HCT116 (cell line): ENCODE results near the gene TTC33. TPM values are rescaled to one million over a fixed set of nuclear protein-coding genes. Genes with fewer than 3 reads are reported as not detected.

Experiments used
- ATAC-seq: fragments of 200-7000 bp; cut with Tn5 transposase; 2 replicates; pipeline ENCODE4 v1.9.1; 2020; ENCODE audit warnings: mild to moderate bottlenecking, moderate library complexity
- BruUV-seq: library from RNA; stranded (reverse); fragments of 400-500 nt; replicated peaks from 2 replicates; lab custom pipeline; 2021; lab: Mats Ljungman, UMichigan
- CTCF ChIA-PET: fragments of 300-600 bp; sonication (Branson Sonifier 250); formaldehyde crosslinking; loops from one replicate; lab custom pipeline; 2021; ENCODE audit warnings: antibody characterized with exemption; lab: Charles Lee
- POLR2A ChIA-PET: fragments of 300-600, 350-600 bp; sonication (Branson Sonifier 250); formaldehyde crosslinking; loops from one replicate; lab custom pipeline; 2021; ENCODE audit warnings: antibody characterized with exemption; lab: Charles Lee
- RAD21 ChIA-PET, 2 experiments: fragments of 300-600 bp; sonication (Branson Sonifier 250); formaldehyde crosslinking; loops; one replicate each; lab custom pipeline; 2023; ENCODE audit warnings: low total read pairs in 2 of 2; ENCODE audit not compliant: uncharacterized antibody in 2 of 2, unreplicated experiment in 2 of 2, low non-redundant PET in 1 of 2; lab: Charles Lee
- DNase-seq: peaks from one replicate; pipeline ENCODE4 v3.0.0-alpha.2; 2010; ENCODE audit warnings: low read depth, low spot score
- H2AFZ ChIP-seq: fragments of 200-600 bp; shearing (Covaris generic), sonication (generic); 2 replicates; pipeline ENCODE4 v1.6.1; 2017; ENCODE audit warnings: low read depth, mixed run types, mixed read lengths, antibody characterized with exemption, low read length; ENCODE audit not compliant: poor library complexity, severe bottlenecking
- H3K27ac ChIP-seq: 2 replicates; pipeline ENCODE4 v1.5.1; 2012; ENCODE audit warnings: low read depth, low read length
- H3K27me3 ChIP-seq: fragments of 200-600 bp; sonication (generic); 2 replicates; pipeline ENCODE4 v1.6.1; 2016; ENCODE audit warnings: mixed run types, low read length, mixed read lengths; ENCODE audit not compliant: insufficient read depth
- H3K36me3 ChIP-seq, 2 experiments: fragments of 200-500 bp in 1 of 2; fragments of 200-600 bp in 1 of 2; sonication (Bioruptor generic) in 1 of 2; sonication (generic) in 1 of 2; 2 replicates each; pipeline versions ENCODE4 v1.5.1 to v1.6.1; 2014 to 2016; ENCODE audit warnings: low read length in 2 of 2, inconsistent platforms in 1 of 2, mixed read lengths in 1 of 2, mixed run types in 1 of 2; ENCODE audit not compliant: insufficient read depth in 2 of 2, control insufficient read depth in 1 of 2
- H3K4me1 ChIP-seq, 2 experiments: fragments of 200-600 bp in 1 of 2; sonication (generic) in 1 of 2; 2 replicates each; pipeline versions ENCODE4 v1.5.1 to v1.6.1; 2012 to 2017; ENCODE audit warnings: low read length in 2 of 2, inconsistent platforms in 1 of 2, mild to moderate bottlenecking in 1 of 2, mixed read lengths in 1 of 2, mixed run types in 1 of 2, moderate library complexity in 1 of 2; ENCODE audit not compliant: insufficient read depth in 2 of 2, control insufficient read depth in 1 of 2
- H3K4me2 ChIP-seq: fragments of 200-600 bp; sonication (generic); 2 replicates; pipeline ENCODE4 v1.6.1; 2017; ENCODE audit warnings: mixed run types, low read length, mixed read lengths
- H3K4me3 ChIP-seq, 2 experiments: fragments of 200-600 bp in 1 of 2; sonication (generic) in 1 of 2; replicated peaks in 1 of 2; 2 replicates each; pipeline ENCODE4 v1.5.1; 2011 to 2016; ENCODE audit warnings: low read length in 2 of 2, control low read depth in 1 of 2, low read depth in 1 of 2, mild to moderate bottlenecking in 1 of 2, mixed read lengths in 1 of 2, mixed run types in 1 of 2
- H3K79me2 ChIP-seq: fragments of 200-600 bp; sonication (generic); 2 replicates; pipeline ENCODE4 v1.6.1; 2017; ENCODE audit warnings: mild to moderate bottlenecking, mixed run types, low read length, moderate library complexity, mixed read lengths; ENCODE audit not compliant: insufficient read depth
- H3K9ac ChIP-seq: fragments of 200-600 bp; sonication (generic); 2 replicates; pipeline ENCODE4 v1.6.1; 2016; ENCODE audit warnings: low read length, mixed read lengths
- H3K9me2 ChIP-seq: fragments of 200-600 bp; sonication (generic), shearing (Covaris generic); 2 replicates; pipeline ENCODE4 v1.6.1; 2017; ENCODE audit warnings: mixed run types, mild to moderate bottlenecking, moderate library complexity; ENCODE audit not compliant: insufficient read depth
- H3K9me3 ChIP-seq, 2 experiments: fragments of 200-500 bp in 1 of 2; fragments of 200-600 bp in 1 of 2; sonication (Bioruptor generic) in 1 of 2; sonication (generic) in 1 of 2; 2 replicates each; pipeline ENCODE4 v1.6.1; 2014 to 2017; ENCODE audit warnings: low read length in 2 of 2, mixed read lengths in 2 of 2, inconsistent platforms in 1 of 2, low read depth in 1 of 2, mild to moderate bottlenecking in 1 of 2, mixed run types in 1 of 2, moderate library complexity in 1 of 2; ENCODE audit not compliant: control insufficient read depth in 1 of 2, insufficient read depth in 1 of 2
- H4K20me1 ChIP-seq: fragments of 200-600 bp; sonication (generic), shearing (Covaris generic); 2 replicates; pipeline ENCODE4 v1.6.1; 2017; ENCODE audit warnings: mixed run types, mild to moderate bottlenecking, moderate library complexity; ENCODE audit not compliant: insufficient read depth
- CBX3 ChIP-seq: IDR thresholded peaks from 2 replicates; pipeline ENCODE4 v1.6.1; 2012; ENCODE audit warnings: low read depth
- CEBPB ChIP-seq: IDR thresholded peaks from 2 replicates; pipeline ENCODE4 v1.6.1; 2012; ENCODE audit warnings: low read depth
- ELF1 ChIP-seq: IDR thresholded peaks from 2 replicates; pipeline ENCODE4 v1.6.1; 2012; ENCODE audit warnings: low read depth, borderline replicate concordance
- EZH2 ChIP-seq: fragments of 200-600 bp; sonication (generic); IDR thresholded peaks from 2 replicates; pipeline ENCODE4 v1.6.1; 2017; ENCODE audit warnings: antibody characterized with exemption, mixed run types
- EZH2phosphoT487 ChIP-seq: fragments of 200-600 bp; IDR thresholded peaks from 2 replicates; pipeline ENCODE4 v1.6.1; 2018; ENCODE audit warnings: antibody characterized with exemption, borderline replicate concordance
- FOSL1 ChIP-seq: IDR thresholded peaks from 2 replicates; pipeline ENCODE4 v1.6.1; 2012; ENCODE audit warnings: low read depth
- POLR2A ChIP-seq: IDR thresholded peaks from 2 replicates; pipeline ENCODE4 v1.7.0; 2011; ENCODE audit warnings: borderline replicate concordance; ENCODE audit not compliant: insufficient read depth, insufficient read length; ENCODE audit errors: extremely low read depth
- POLR2AphosphoS5 ChIP-seq: IDR thresholded peaks from 2 replicates; pipeline ENCODE4 v1.6.1; 2011; ENCODE audit warnings: mild to moderate bottlenecking, low read depth, low read length, moderate library complexity
- SIN3A ChIP-seq: IDR thresholded peaks from 2 replicates; pipeline ENCODE4 v1.6.1; 2012; ENCODE audit warnings: low read depth
- SRF ChIP-seq: IDR thresholded peaks from 2 replicates; pipeline ENCODE4 v1.6.1; 2012; ENCODE audit warnings: low read depth
- TCF7L2 ChIP-seq: IDR thresholded peaks from 2 replicates; pipeline ENCODE4 v1.7.0; 2011; ENCODE audit warnings: borderline replicate concordance, inconsistent platforms; ENCODE audit not compliant: insufficient read depth, insufficient read length; ENCODE audit errors: extremely low read depth
- YY1 ChIP-seq: IDR thresholded peaks from 2 replicates; pipeline ENCODE4 v1.6.1; 2011; ENCODE audit warnings: low read length, low read depth, moderate library complexity, mild to moderate bottlenecking; ENCODE audit not compliant: insufficient replicate concordance; ENCODE audit errors: extremely low read depth
- ZBTB33 ChIP-seq: IDR thresholded peaks from 2 replicates; pipeline ENCODE4 v1.6.1; 2011; ENCODE audit warnings: mild to moderate bottlenecking, low read length, moderate library complexity; ENCODE audit not compliant: insufficient replicate concordance; ENCODE audit errors: extremely low read depth
- ZFX ChIP-seq: fragments of 450-650 bp; IDR thresholded peaks from 2 replicates; pipeline ENCODE4 v1.6.1; 2017
- ZNF274 ChIP-seq: fragments of 200-500 bp; sonication (Bioruptor generic); IDR thresholded peaks from 2 replicates; pipeline ENCODE4 v1.6.1; 2014; ENCODE audit warnings: mild to moderate bottlenecking, low read depth, low read length, inconsistent platforms
- intact Hi-C: fragments of 100-400 bp; cut with micrococcal nuclease; formaldehyde crosslinking; loops from 2 replicates; pipeline ENCODE4 v1.10.0; 2022
- total RNA-seq: library from RNA; stranded (reverse); gene quantifications from one replicate; pipeline ENCODE4 v1.2.1, GENCODE V29; 2021; ENCODE audit not compliant: unreplicated experiment
- TF ChIP-seq, protein P1 (sequence below): IDR thresholded peaks from 2 replicates; pipeline ENCODE4 v1.6.1; 2012; ENCODE audit warnings: low read depth

Gene TTC33
- total RNA-seq, 1 experiment from 2014 or later = 14.5 TPM

- CTCF ChIA-PET = no interaction called here
- RAD21 ChIA-PET = no interaction called here
- TF ChIP-seq EZH2phosphoT487 (no peak), CEBPB (no peak), CBX3 (no peak), SRF (no peak), ELF1 (no peak), SIN3A (no peak), POLR2A (no peak), YY1 (no peak), ZBTB33 (no peak), EZH2 (no peak), POLR2AphosphoS5 (no peak), ZNF274 (no peak), TCF7L2 (no peak), ZFX (no peak), FOSL1 (no peak)
- TF ChIP-seq, protein P1, sequence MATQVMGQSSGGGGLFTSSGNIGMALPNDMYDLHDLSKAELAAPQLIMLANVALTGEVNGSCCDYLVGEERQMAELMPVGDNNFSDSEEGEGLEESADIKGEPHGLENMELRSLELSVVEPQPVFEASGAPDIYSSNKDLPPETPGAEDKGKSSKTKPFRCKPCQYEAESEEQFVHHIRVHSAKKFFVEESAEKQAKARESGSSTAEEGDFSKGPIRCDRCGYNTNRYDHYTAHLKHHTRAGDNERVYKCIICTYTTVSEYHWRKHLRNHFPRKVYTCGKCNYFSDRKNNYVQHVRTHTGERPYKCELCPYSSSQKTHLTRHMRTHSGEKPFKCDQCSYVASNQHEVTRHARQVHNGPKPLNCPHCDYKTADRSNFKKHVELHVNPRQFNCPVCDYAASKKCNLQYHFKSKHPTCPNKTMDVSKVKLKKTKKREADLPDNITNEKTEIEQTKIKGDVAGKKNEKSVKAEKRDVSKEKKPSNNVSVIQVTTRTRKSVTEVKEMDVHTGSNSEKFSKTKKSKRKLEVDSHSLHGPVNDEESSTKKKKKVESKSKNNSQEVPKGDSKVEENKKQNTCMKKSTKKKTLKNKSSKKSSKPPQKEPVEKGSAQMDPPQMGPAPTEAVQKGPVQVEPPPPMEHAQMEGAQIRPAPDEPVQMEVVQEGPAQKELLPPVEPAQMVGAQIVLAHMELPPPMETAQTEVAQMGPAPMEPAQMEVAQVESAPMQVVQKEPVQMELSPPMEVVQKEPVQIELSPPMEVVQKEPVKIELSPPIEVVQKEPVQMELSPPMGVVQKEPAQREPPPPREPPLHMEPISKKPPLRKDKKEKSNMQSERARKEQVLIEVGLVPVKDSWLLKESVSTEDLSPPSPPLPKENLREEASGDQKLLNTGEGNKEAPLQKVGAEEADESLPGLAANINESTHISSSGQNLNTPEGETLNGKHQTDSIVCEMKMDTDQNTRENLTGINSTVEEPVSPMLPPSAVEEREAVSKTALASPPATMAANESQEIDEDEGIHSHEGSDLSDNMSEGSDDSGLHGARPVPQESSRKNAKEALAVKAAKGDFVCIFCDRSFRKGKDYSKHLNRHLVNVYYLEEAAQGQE = no peak
- Histone ChIP-seq H4K20me1 (no peaks in the 10 kb centered on the region), H3K27me3 (no peaks in the 10 kb centered on the region), H3K4me2 (no peak overlapping the region), H3K79me2 (no peaks in the 10 kb centered on the region), H3K36me3 (no peaks in the 10 kb centered on the region), H3K4me1 (no peaks in the 10 kb centered on the region), H3K9me2 (no peaks in the 10 kb centered on the region), H2AFZ (no peak overlapping the region), H3K4me3 (no peak overlapping the region), H3K9ac (no peak overlapping the region), H3K9me3 (no peaks in the 10 kb centered on the region), H3K27ac (no peak overlapping the region)
- intact Hi-C loops = no loop called here
- DNase-seq (no peak), ATAC-seq (no peak)
- POLR2A ChIA-PET = no interaction called here
- BruUV-seq = no TSS peak
These were observed 101.3 kb downstream of the TTC33 start for GRCh38 chr5:40654377-40654991.
